ENCODE measurements around the gene RGS14.

RGS14 gene

GRCh38 chr5:177343777-177344176 lies 13.9 kb upstream of the RGS14 start:
- no peak for DNase-seq (ENCODE audit: insufficient read length, low spot score)
- no peak for TF ChIP-seq CTCF (IDR thresholded peaks at IDR 0.05; ENCODE audit: insufficient read depth, missing control alignments)
- FAIRE-seq = no peak

- no peak for DNase-seq (ENCODE audit: insufficient read length, low spot score)
- FAIRE-seq = no peak
- TF ChIP-seq CTCF (IDR thresholded peaks at IDR 0.05; ENCODE audit: insufficient read depth, missing control alignments) = no peak
Measured at GRCh38 chr5:177344891-177345290, 12.8 kb upstream of the RGS14 start.

- FAIRE-seq (no peak), DNase-seq (ENCODE audit: insufficient read length, low spot score) (no peak)
- TF ChIP-seq CTCF (IDR thresholded peaks at IDR 0.05; ENCODE audit: insufficient read depth, missing control alignments) = no peak
Measured at GRCh38 chr5:177346820-177347219, 10.9 kb upstream of the RGS14 start.

- no peak for TF ChIP-seq CTCF (IDR thresholded peaks at IDR 0.05; ENCODE audit: insufficient read depth, missing control alignments)
- DNase-seq (ENCODE audit: insufficient read length, low spot score) (no peak), FAIRE-seq (no peak)
Measured at GRCh38 chr5:177347699-177348098, 10.0 kb upstream of the RGS14 start.

- no peak for DNase-seq (ENCODE audit: insufficient read length, low spot score)
- no peak for TF ChIP-seq CTCF (IDR thresholded peaks at IDR 0.05; ENCODE audit: insufficient read depth, missing control alignments)
- FAIRE-seq = no peak
Measured at GRCh38 chr5:177349362-177349647, 8.4 kb upstream of the RGS14 start.

GRCh38 chr5:177349762-177350161 lies 8.0 kb upstream of the RGS14 start:
- no peak for TF ChIP-seq CTCF (IDR thresholded peaks at IDR 0.05; ENCODE audit: insufficient read depth, missing control alignments)
- no peak for FAIRE-seq
- DNase-seq (ENCODE audit: insufficient read length, low spot score) = no peak

- no peak for DNase-seq (ENCODE audit: insufficient read length, low spot score)
- no peak for TF ChIP-seq CTCF (IDR thresholded peaks at IDR 0.05; ENCODE audit: insufficient read depth, missing control alignments)
- FAIRE-seq = no peak
Measured at GRCh38 chr5:177350776-177351391, 6.8 kb upstream of the RGS14 start.
